Left lung (tissue), 10 donors: ENCODE measurements around the gene TXK. TPM values are rescaled to one million over a fixed set of nuclear protein-coding genes. Genes with fewer than 3 reads are reported as not detected.

Source experiments
- ATAC-seq: fragments of 200-7000 bp; cut with Tn5 transposase; one replicate; pipeline ENCODE4 v1.9.1; 2020; ENCODE audit warnings: moderate library complexity
- DNase-seq, 4 donors: peaks; one replicate each; pipeline ENCODE4 v3.0.0-alpha.2; 2013 to 2020
- H3K27ac ChIP-seq, 2 donors: fragments of 200-600 bp; sonication (generic) in 1 of 2; one replicate each; pipeline versions ENCODE4 v1.5.0 to v1.8.0; 2020 to 2021
- H3K27me3 ChIP-seq, 2 donors: fragments of 200-600 bp; sonication (generic) in 1 of 2; one replicate each; pipeline versions ENCODE4 v1.5.0 to v1.8.0; 2020 to 2021
- H3K36me3 ChIP-seq, 2 donors: fragments of 200-600 bp; sonication (generic) in 1 of 2; one replicate each; pipeline versions ENCODE4 v1.5.0 to v1.8.0; 2020 to 2021
- H3K4me1 ChIP-seq, 2 donors: fragments of 200-600 bp; one replicate each; pipeline ENCODE4 v1.8.0; 2021
- H3K4me3 ChIP-seq, 2 donors: fragments of 200-600 bp; sonication (generic) in 1 of 2; one replicate each; pipeline versions ENCODE4 v1.5.0 to v1.8.0; 2020 to 2021; ENCODE audit warnings: mild to moderate bottlenecking in 1 of 2
- H3K9me3 ChIP-seq, 2 donors: fragments of 200-600 bp; sonication (generic) in 1 of 2; one replicate each; pipeline versions ENCODE4 v1.5.0 to v1.8.0; 2020 to 2021
- CTCF ChIP-seq, 2 donors: fragments of 200-600 bp; sonication (generic) in 1 of 2; IDR thresholded peaks; one replicate each; pipeline versions ENCODE4 v1.5.0 to v1.8.0; 2021; ENCODE audit warnings: antibody characterized with exemption in 2 of 2
- intact Hi-C, 2 donors: fragments of 100-400 bp; cut with DNase I; formaldehyde crosslinking; loops; one replicate each; pipeline versions ENCODE4 v1.11.2 to v1.14.2; 2022
- polyA plus RNA-seq, 6 donors: library from polyadenylated mRNA; unstranded; fragments of 120-200 nt; gene quantifications; one replicate each; pipeline ENCODE4 v1.2.1, GENCODE V29; 2013; ENCODE audit not compliant: insufficient read length in 6 of 6
- total RNA-seq, 2 donors: library from RNA; stranded (reverse); fragmentation: NEBNext Ultra II Directional; extraction: Animal tissue kit (Norgen Biotek cat#: 25700); gene quantifications; one replicate each; pipeline ENCODE4 v1.2.1, GENCODE V29; 2021
- donor health status: DM: no; HTN: yes; CAD: no.
- donor health status: DM: no; HTN: no; CAD: no.

TXK gene
- total and polyA plus RNA-seq, 8 donors = 2.4 to 5.5 (median 4.2) TPM

GRCh38 chr4:48138936-48139335 lies 4.9 kb upstream of the TXK start:
- ATAC-seq = no peak
- peaks cover 0 to 42% of the 10 kb centered on the region in 2 donors for H3K36me3 ChIP-seq
- intact Hi-C loops = no loop called here
- H3K4me3 ChIP-seq = no peak overlapping the region
- TF ChIP-seq CTCF (IDR thresholded peaks at IDR 0.05) = no peak
- no peaks in the 10 kb centered on the region for H3K27me3 ChIP-seq
- no peaks in the 10 kb centered on the region for H3K9me3 ChIP-seq
- H3K27ac ChIP-seq = no peak overlapping the region
- DNase-seq = no peak
- peaks cover 0 to 7% of the 10 kb centered on the region in 2 donors for H3K4me1 ChIP-seq

DNA sequence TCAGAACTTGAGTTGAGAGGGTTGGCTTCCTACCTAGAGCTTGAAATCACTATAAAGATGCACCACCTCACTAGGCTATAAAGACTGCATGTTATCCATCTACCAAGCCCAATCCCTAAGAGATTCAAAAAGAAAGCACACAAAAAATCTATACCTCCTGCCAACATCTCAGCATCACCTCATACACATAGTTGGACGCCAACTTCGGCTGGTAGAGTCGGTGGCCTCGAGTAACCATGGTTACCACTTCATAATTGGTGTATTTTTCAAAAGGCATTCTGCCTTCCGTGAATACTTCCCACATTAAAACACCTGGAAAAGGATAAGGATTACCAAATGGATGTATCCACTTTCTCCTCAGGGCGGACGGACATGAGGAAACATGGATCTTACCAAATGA lies 4.5 kb upstream of the TXK start:
- DNase-seq (no peak), ATAC-seq (no peak)
- H3K4me1 ChIP-seq = peaks cover 0 to 11% of the 10 kb centered on the region in 2 donors
- intact Hi-C loops = no loop called here
- H3K4me3 ChIP-seq = no peak overlapping the region
- H3K27ac ChIP-seq = no peak overlapping the region
- H3K36me3 ChIP-seq = peaks cover 0 to 38% of the 10 kb centered on the region in 2 donors
- no peaks in the 10 kb centered on the region for H3K9me3 ChIP-seq
- TF ChIP-seq CTCF (IDR thresholded peaks at IDR 0.05) = no peak
- H3K27me3 ChIP-seq = no peaks in the 10 kb centered on the region

- no peak for TF ChIP-seq CTCF (IDR thresholded peaks at IDR 0.05)
- Histone ChIP-seq H3K27ac (no peak overlapping the region), H3K4me3 (no peak overlapping the region), H3K36me3 (peaks cover 0 to 37% of the 10 kb centered on the region in 2 donors), H3K9me3 (no peaks in the 10 kb centered on the region), H3K27me3 (no peaks in the 10 kb centered on the region), H3K4me1 (peaks cover 0 to 12% of the 10 kb centered on the region in 2 donors)
- DNase-seq = no peak
- intact Hi-C loops = no loop called here
- no peak for ATAC-seq
These were observed 3.8 kb upstream of the TXK start for GRCh38 chr4:48137846-48138245.

DNA sequence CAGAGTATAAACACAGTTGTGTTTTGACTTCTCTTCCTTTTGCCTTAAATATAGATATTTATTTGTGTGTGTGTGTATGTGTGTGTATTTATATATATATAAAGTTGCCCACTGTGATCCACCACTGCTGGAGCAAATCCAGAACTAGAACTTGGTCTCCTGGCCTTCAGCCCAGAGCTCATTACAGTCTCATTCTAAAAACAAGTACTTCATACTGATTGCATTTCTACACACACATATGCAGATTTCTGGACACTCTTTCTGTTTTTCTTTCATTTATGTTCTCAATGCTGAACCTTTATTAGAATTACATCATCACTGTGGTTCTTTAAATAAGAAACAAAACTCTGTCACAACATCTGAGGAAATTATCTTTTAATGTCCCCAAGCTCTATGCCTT lies 381 bp downstream of the TXK start:
- peak in 2 of 4 donors; percentile 46 to 61 for DNase-seq
- TF ChIP-seq CTCF (IDR thresholded peaks at IDR 0.05) = no peak
- Histone ChIP-seq H3K4me3 (no peak overlapping the region), H3K4me1 (peaks cover 0 to 11% of the 10 kb centered on the region in 2 donors), H3K9me3 (no peaks in the 10 kb centered on the region), H3K27me3 (no peaks in the 10 kb centered on the region), H3K36me3 (peaks cover 0 to 33% of the 10 kb centered on the region in 2 donors), H3K27ac (no peak overlapping the region)
- ATAC-seq = no peak
- intact Hi-C loops = no loop called here

DNA sequence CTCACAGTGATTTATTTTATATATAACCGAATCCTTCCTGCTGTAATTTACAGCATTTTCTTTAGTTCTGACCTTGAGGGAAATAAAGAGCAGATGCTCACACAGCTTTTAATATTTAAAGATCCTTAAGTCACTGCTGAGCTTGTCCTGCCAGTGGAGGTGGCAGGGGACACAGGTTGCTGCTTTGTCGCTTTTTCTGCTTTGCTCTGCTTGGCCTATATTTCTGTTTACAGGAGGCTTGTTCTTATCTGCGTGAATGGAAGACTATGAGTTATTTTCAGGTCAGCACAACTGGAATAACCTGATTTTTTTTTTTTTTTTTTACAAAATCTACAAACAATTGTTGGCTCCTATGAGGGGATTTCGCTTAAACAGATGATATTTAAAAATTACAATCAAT lies 2.3 kb downstream of the TXK start:
- DNase-seq (no peak), ATAC-seq (no peak)
- intact Hi-C loops = no loop called here
- H3K9me3 ChIP-seq = no peaks in the 10 kb centered on the region
- no peak overlapping the region for H3K27ac ChIP-seq
- no peaks in the 10 kb centered on the region for H3K27me3 ChIP-seq
- peaks cover 4 to 27% of the 10 kb centered on the region in 2 donors for H3K4me1 ChIP-seq
- no peak overlapping the region for H3K4me3 ChIP-seq
- no peak for TF ChIP-seq CTCF (IDR thresholded peaks at IDR 0.05)
- H3K36me3 ChIP-seq = peaks cover 0 to 17% of the 10 kb centered on the region in 2 donors
